K562 (cell line): Measurements from ENCODE around the gene SPATA24. TPM values are rescaled to one million over a fixed set of nuclear protein-coding genes. Genes with fewer than 3 reads are reported as not detected.
A peak's percentile ranks its signal among the peaks of the same experiment; 100 is the strongest.

Experiments
- GTF2F1 ChIP-seq: IDR thresholded peaks from 2 replicates; pipeline ENCODE4 v1.6.1; 2011; ENCODE audit warnings: low read depth, low read length, improper control_type of control experiment
- POLR2G ChIP-seq: fragments of 200-400 bp; formaldehyde crosslinking; IDR thresholded peaks from 2 replicates; pipeline ENCODE4 v1.6.1; 2017; ENCODE audit warnings: low read depth, mild to moderate bottlenecking, antibody characterized with exemption, low read length, moderate library complexity
- RBM34 ChIP-seq: fragments of 200-400 bp; formaldehyde crosslinking; IDR thresholded peaks from 2 replicates; pipeline ENCODE4 v1.6.1; 2018; ENCODE audit warnings: low read length, borderline replicate concordance; ENCODE audit not compliant: insufficient read depth
- RFX1 ChIP-seq: fragments of 450-650 bp; IDR thresholded peaks from 2 replicates; pipeline ENCODE4 v1.6.1; 2016; ENCODE audit warnings: mild to moderate bottlenecking, moderate library complexity
- RFX7 ChIP-seq: fragments of 250-450 bp; sonication (Bioruptor Pico); IDR thresholded peaks from 2 replicates; pipeline ENCODE4 v1.5.1; 2021; ENCODE audit warnings: mild to moderate bottlenecking
- SNRNP70 ChIP-seq: fragments of 200-400 bp; formaldehyde crosslinking; optimal IDR thresholded peaks from 2 replicates; pipeline ENCODE3; 2017; ENCODE audit warnings: low read depth, low read length
- TEAD2 ChIP-seq: fragments of 450-650 bp; IDR thresholded peaks from 2 replicates; pipeline ENCODE4 v1.6.1; 2016; ENCODE audit warnings: missing genetic modification characterization, control low read depth, missing compliant biosample characterization
- XRCC3 ChIP-seq: fragments of 450-650 bp; IDR thresholded peaks from 2 replicates; pipeline ENCODE4 v1.6.1; 2017; ENCODE audit warnings: mild to moderate bottlenecking, moderate library complexity
- ZC3H8 ChIP-seq: fragments of 450-650 bp; IDR thresholded peaks from 2 replicates; pipeline ENCODE4 v1.6.1; 2017
- ZNF217 ChIP-seq: sonication (generic); formaldehyde crosslinking; IDR thresholded peaks from 2 replicates; pipeline ENCODE4 v1.8.0; 2022; ENCODE audit warnings: mild to moderate bottlenecking, missing genetic modification reagents
- ZNF263 ChIP-seq: sonication (generic); formaldehyde crosslinking; IDR thresholded peaks from 2 replicates; pipeline ENCODE4 v1.8.0; 2022; ENCODE audit warnings: mild to moderate bottlenecking, missing genetic modification reagents, borderline replicate concordance
- ZNF316 ChIP-seq: fragments of 450-650 bp; IDR thresholded peaks from 2 replicates; pipeline ENCODE4 v1.6.1; 2016
- polyA plus RNA-seq, 8 experiments: library from polyadenylated mRNA; depleted of rRNA in 4 of 8; stranded (reverse) in 5 of 8; unstranded in 3 of 8; fragments of >200 nt; fragmentation: Nextera tagmentation in 2 of 8; fragmentation: Illumina TruSeq in 1 of 8; extraction: Ambion mirVana in 2 of 8; extraction: Trizol in 1 of 8; gene quantifications; 2 replicates each; pipeline versions ENCODE4 v1.2.1 to v1.2.3, GENCODE V29; 2011 to 2014; ENCODE audit warnings: inconsistent platforms in 1 of 8, missing spikeins in 1 of 8
- total RNA-seq, 7 experiments: library from RNA; depleted of rRNA in 6 of 7; stranded (reverse); fragments of >200 nt in 6 of 7; fragmentation: Illumina TruSeq in 2 of 7; extraction: Trizol in 2 of 7; gene quantifications; 2 replicates each; pipeline versions ENCODE4 v1.2.1 to v1.2.3, GENCODE V29; 2011 to 2021; ENCODE audit warnings: low replicate concordance in 1 of 7
- TF ChIP-seq, protein P1 (sequence below): fragments of 450-650 bp; formaldehyde crosslinking; conservative IDR thresholded peaks from 2 replicates; pipeline ENCODE4 v1.4.0; 2022; ENCODE audit warnings: mild to moderate bottlenecking, missing genetic modification characterization
- TF ChIP-seq, protein P2 (sequence below): fragments of 200-800 bp; sonication (Bioruptor generic); IDR thresholded peaks from 2 replicates; pipeline ENCODE4 v1.6.1; 2016; ENCODE audit warnings: missing genetic modification characterization, missing compliant biosample characterization
- TF ChIP-seq, protein P3 (sequence below): fragments of 250-450 bp; sonication (Bioruptor Pico); IDR thresholded peaks from 2 replicates; pipeline ENCODE4 v1.4.0; 2020; ENCODE audit warnings: borderline replicate concordance
- TF ChIP-seq, protein P4 (sequence below), 3 experiments: fragments of 200-800 bp in 1 of 3; fragments of 250-450 bp in 1 of 3; fragments of 450-650 bp in 1 of 3; sonication (Bioruptor Pico) in 1 of 3; sonication (Bioruptor generic) in 1 of 3; formaldehyde crosslinking in 1 of 3; IDR thresholded peaks; 2 replicates each; pipeline versions ENCODE4 v1.6.1 to v1.8.0; 2016 to 2022; ENCODE audit warnings: mild to moderate bottlenecking in 2 of 3, missing genetic modification characterization in 2 of 3, missing compliant biosample characterization in 1 of 3, moderate library complexity in 1 of 3

SPATA24 gene
- total and polyA plus RNA-seq, 9 of the 15 experiments (the other 6 are each of a cell fraction or from before 2014, with no cell fraction given): 4.1 to 12.6 (median 8.0) TPM

DNA sequence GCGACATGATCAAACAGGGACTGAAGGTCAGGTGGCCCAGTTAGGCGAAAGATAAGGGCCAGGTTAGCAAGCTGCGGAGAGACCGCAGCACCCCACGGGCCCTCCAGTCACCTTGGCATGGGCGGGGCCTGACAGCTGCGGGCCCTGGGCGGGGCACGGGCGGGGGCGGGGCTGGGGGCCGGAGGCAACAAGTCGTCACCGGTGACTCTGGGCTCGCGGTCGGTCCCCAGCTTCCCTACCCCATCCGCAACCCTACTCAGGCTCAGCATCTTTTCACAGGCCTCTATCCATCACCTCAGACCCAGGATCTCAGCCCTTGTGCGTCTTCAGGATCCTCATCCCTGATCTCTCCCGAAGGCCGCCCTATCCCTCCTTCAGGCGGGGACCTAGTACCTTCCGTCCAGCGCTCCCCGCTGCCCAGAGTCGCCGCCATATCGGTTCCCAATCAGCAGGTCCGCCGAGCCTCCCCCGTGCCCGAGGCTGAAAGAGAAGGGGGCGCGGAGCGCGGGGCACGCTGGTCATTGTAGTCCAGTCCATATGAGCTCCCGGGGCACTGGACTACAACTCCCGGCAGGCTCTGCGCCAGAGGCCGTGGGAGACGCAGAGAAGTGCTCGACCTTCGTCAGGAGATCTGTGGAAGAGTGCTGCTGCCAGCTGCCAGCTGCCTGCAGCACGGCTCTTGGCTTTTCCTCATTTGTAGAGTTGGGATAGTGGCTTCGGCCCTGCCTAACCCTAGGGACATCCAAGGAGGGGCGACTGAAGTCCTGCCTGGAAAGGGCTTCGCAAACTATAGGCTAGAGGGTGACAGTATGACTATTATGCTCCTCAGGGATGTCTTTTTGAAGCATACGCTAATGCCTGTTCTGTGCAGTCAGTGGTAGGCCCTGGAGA is 35.4 kb upstream of the SPATA24 start, which contains the start of gene DNAJC18 (continued):
- TF ChIP-seq POLR2G: peak; percentile 78
- TF ChIP-seq, protein P1, sequence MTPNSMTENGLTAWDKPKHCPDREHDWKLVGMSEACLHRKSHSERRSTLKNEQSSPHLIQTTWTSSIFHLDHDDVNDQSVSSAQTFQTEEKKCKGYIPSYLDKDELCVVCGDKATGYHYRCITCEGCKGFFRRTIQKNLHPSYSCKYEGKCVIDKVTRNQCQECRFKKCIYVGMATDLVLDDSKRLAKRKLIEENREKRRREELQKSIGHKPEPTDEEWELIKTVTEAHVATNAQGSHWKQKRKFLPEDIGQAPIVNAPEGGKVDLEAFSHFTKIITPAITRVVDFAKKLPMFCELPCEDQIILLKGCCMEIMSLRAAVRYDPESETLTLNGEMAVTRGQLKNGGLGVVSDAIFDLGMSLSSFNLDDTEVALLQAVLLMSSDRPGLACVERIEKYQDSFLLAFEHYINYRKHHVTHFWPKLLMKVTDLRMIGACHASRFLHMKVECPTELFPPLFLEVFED: no peak
- TF ChIP-seq, protein P2, sequence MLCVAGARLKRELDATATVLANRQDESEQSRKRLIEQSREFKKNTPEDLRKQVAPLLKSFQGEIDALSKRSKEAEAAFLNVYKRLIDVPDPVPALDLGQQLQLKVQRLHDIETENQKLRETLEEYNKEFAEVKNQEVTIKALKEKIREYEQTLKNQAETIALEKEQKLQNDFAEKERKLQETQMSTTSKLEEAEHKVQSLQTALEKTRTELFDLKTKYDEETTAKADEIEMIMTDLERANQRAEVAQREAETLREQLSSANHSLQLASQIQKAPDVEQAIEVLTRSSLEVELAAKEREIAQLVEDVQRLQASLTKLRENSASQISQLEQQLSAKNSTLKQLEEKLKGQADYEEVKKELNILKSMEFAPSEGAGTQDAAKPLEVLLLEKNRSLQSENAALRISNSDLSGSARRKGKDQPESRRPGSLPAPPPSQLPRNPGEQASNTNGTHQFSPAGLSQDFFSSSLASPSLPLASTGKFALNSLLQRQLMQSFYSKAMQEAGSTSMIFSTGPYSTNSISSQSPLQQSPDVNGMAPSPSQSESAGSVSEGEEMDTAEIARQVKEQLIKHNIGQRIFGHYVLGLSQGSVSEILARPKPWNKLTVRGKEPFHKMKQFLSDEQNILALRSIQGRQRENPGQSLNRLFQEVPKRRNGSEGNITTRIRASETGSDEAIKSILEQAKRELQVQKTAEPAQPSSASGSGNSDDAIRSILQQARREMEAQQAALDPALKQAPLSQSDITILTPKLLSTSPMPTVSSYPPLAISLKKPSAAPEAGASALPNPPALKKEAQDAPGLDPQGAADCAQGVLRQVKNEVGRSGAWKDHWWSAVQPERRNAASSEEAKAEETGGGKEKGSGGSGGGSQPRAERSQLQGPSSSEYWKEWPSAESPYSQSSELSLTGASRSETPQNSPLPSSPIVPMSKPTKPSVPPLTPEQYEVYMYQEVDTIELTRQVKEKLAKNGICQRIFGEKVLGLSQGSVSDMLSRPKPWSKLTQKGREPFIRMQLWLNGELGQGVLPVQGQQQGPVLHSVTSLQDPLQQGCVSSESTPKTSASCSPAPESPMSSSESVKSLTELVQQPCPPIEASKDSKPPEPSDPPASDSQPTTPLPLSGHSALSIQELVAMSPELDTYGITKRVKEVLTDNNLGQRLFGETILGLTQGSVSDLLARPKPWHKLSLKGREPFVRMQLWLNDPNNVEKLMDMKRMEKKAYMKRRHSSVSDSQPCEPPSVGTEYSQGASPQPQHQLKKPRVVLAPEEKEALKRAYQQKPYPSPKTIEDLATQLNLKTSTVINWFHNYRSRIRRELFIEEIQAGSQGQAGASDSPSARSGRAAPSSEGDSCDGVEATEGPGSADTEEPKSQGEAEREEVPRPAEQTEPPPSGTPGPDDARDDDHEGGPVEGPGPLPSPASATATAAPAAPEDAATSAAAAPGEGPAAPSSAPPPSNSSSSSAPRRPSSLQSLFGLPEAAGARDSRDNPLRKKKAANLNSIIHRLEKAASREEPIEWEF: no peak
- no peak for TF ChIP-seq ZC3H8
- TF ChIP-seq, protein P3, sequence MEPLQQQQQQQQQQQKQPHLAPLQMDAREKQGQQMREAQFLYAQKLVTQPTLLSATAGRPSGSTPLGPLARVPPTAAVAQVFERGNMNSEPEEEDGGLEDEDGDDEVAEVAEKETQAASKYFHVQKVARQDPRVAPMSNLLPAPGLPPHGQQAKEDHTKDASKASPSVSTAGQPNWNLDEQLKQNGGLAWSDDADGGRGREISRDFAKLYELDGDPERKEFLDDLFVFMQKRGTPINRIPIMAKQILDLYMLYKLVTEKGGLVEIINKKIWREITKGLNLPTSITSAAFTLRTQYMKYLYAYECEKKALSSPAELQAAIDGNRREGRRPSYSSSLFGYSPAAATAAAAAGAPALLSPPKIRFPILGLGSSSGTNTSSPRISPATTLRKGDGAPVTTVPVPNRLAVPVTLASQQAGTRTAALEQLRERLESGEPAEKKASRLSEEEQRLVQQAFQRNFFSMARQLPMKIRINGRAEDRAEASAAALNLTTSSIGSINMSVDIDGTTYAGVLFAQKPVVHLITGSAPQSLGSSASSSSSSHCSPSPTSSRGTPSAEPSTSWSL (CRISPR knock-in tag): no peak
- no peak for TF ChIP-seq GTF2F1
- no peak for TF ChIP-seq ZNF217 (CRISPR knock-in tag)
- TF ChIP-seq RBM34: no peak
- no peak for TF ChIP-seq RFX1
- TF ChIP-seq, protein P4, sequence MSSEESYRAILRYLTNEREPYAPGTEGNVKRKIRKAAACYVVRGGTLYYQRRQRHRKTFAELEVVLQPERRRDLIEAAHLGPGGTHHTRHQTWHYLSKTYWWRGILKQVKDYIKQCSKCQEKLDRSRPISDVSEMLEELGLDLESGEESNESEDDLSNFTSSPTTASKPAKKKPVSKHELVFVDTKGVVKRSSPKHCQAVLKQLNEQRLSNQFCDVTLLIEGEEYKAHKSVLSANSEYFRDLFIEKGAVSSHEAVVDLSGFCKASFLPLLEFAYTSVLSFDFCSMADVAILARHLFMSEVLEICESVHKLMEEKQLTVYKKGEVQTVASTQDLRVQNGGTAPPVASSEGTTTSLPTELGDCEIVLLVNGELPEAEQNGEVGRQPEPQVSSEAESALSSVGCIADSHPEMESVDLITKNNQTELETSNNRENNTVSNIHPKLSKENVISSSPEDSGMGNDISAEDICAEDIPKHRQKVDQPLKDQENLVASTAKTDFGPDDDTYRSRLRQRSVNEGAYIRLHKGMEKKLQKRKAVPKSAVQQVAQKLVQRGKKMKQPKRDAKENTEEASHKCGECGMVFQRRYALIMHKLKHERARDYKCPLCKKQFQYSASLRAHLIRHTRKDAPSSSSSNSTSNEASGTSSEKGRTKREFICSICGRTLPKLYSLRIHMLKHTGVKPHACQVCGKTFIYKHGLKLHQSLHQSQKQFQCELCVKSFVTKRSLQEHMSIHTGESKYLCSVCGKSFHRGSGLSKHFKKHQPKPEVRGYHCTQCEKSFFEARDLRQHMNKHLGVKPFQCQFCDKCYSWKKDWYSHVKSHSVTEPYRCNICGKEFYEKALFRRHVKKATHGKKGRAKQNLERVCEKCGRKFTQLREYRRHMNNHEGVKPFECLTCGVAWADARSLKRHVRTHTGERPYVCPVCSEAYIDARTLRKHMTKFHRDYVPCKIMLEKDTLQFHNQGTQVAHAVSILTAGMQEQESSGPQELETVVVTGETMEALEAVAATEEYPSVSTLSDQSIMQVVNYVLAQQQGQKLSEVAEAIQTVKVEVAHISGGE (CRISPR knock-in tag; IDR thresholded peaks at IDR 0.05): peak in 1 of 3 experiments; percentile 65; a peak in 1 of 6 replicates
- no peak for TF ChIP-seq SNRNP70
- no peak for TF ChIP-seq ZNF263 (CRISPR knock-in tag)
- TF ChIP-seq XRCC3: no peak
- no peak for TF ChIP-seq RFX7
- no peak for TF ChIP-seq TEAD2 (tag)
- TF ChIP-seq ZNF316: no peak
